HG02870 (cell line): ENCODE data around the gene ZNF76.

ENCODE experiments used
- ATAC-seq: cut with Tn5 transposase; IDR thresholded peaks from one replicate; pipeline ENCODE4 v1.9.1; 2021; ENCODE audit warnings: mild to moderate bottlenecking, moderate library complexity; ENCODE audit not compliant: unreplicated experiment

Gene ZNF76

DNA sequence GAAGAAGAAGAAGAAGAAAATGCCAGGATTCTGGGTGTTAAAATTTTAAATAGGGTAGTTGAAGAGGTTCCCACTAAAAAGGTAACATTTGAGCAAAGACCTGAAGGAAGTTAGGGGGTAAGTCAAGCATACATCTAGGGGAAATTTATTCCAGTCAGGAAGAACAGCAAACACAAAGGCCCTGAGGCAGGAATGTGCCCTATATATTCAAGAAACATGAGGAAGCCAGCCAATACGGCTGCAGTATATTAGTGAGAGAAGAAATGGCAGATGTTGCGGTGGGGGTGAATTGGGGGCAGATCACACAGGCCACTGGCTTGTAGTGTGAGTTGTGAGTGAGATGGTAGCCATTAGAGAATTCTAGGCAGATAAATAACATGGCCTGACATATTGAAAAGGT is 6.0 kb downstream of the ZNF76 start:
- ATAC-seq, result no peak

GRCh38 chr6:35267446-35267845 is 7.9 kb downstream of the ZNF76 start:
- ATAC-seq, result no peak

- no peak for ATAC-seq
Measured at GRCh38 chr6:35267897-35268296, 8.4 kb downstream of the ZNF76 start.

DNA sequence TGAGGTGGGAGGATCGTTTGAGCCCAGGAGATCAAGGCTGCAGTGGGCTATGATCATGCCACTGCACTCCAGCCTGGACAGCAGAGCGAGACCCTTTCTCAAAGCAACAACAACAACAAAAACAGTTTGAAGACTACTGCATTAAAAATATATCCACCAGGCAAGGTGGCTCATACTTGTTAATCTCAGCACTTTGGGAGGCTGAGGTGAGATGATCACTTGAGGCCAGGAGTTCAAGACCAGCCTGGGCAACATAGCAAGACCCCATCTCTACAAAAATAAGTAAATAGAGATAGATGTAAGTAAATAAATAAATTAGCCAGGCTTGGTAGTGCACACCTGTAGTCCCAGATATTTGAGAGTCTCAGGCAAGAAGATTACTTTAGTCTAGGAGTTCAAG is 12.5 kb downstream of the ZNF76 start:
- ATAC-seq, result no peak

DNA sequence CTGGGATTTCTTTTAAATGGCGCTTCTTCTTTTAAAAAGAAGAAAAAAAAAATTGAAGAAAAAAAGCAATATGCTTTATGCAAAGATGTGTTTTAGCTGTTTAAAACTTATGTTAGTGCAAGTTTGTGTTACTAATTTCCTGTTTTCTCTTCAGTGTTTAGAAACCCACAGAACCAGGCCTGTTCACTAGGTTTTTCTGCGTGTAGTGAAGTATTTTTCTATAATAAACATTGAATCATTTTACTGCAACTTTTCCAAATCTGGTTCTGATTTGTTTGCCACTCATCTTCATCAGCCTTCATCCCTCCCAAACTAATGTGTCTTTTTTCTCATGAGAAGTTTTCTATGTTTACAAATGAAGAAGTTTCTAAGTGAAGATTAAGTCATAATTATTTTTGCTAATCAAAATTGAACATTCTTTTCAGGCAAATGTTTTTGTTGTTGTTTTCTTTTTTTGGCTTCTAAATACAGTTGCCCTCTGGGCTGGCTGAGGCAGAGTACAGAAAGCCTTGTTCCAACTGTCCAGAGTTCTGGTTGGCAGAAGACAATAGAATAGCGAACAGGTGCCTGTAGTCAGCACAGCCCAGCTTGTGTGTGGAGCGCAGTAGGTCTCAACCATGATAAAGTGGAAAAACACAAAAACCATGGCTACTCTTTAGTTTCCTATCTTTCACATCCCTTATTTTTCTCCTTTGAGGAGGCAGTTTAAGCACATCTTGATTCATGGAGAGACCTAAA is 14.5 kb downstream of the ZNF76 start:
- ATAC-seq, result no peak

GRCh38 chr6:35275744-35276260 is 16.3 kb downstream of the ZNF76 start:
- ATAC-seq, result no peak

GRCh38 chr6:35278708-35279107 is 19.2 kb downstream of the ZNF76 start:
- ATAC-seq, result no peak

- no peak for ATAC-seq
Measured at GRCh38 chr6:35280903-35281302, 21.4 kb downstream of the ZNF76 start.

DNA sequence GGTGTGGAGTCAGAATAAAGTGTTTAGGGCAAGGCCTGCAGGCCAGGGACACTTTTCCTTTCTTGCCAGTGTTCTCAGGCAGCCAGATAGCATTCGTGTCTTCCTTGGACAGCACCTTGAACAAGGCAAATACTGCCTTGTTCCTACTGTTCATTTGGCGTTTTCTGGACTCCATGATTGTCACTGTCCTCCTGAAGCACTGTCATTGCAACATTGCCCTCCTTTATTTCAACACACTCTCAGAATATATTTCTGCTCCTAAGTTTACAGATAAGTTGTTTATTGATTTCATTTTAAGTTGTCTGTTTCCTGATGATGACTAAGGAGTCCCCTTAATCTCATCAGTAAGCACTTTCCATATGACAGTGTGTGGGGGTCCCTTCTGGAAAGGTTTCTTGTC is 22.9 kb downstream of the ZNF76 start:
- ATAC-seq, result no peak

GRCh38 chr6:35283361-35283760 is 23.8 kb downstream of the ZNF76 start:
- no peak for ATAC-seq

DNA sequence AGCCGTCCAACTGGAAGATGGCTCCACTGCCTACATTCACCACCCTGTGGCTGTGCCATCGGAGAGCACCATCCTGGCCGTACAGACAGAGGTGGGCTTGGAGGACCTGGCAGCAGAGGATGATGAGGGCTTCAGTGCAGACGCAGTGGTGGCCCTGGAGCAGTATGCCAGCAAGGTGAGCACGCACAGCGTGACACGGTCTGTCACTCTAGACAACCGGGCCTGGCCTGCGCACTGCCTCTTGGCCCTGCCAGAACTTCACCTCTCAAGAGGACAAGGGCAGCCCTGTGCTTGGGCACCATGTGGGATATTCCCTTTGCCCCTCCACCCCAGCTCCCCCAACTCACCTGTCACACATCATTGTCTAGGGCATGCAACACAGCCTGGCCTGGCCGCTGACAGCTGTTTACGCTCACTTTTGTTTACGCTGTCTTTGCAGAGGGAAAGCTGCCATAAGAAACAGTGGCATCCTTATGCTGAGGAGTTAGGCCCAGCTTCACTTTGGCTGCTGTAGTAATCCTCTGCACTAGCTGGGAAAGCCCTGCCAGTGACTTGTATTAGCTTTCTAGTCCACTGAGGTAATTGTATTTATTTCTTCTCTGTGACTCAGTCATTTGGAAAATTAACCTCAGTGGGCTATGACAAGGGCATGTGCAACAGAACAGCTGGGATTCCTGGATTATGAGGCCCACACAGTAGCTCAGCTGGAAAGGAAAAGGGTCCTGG is 28.3 kb downstream of the ZNF76 start:
- ATAC-seq, result no peak

DNA sequence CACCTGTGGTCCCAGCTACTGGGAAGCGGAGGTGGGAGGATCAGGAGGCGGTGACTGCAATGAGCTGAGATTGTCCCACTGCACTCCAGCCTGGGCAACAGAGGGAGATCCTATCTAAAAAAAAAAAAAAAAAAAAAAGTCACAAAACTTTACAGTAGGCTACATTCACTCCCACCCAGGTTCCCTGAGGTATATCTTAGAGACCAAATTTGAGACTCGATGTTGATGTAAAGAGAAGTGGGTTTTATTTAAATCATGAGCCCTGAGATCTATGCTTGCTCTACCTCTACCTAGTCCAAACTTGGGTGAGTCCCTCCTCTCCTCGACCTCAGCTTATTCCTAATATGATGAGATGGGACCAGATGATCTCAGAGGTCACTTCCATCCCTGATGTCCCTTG is 29.3 kb downstream of the ZNF76 start:
- no peak for ATAC-seq

- no peak for ATAC-seq
Measured at GRCh38 chr6:35291491-35291890, 32.0 kb downstream of the ZNF76 start.

DNA sequence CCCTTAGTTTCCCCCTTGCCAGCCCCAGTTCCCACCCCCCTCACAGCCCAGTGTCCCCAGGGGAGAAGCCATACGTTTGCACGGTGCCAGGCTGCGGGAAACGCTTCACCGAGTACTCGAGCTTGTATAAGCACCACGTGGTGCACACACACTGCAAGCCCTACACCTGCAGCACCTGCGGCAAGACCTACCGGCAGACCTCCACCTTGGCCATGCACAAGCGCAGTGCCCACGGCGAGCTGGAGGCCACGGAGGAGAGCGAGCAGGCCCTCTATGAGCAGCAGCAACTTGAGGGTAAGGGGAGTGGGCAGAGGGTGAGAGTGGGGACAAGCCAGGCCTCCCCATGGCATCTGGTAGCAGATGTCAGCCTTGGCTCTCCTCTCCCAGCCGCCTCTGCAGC is 33.0 kb downstream of the ZNF76 start:
- ATAC-seq, result no peak

DNA sequence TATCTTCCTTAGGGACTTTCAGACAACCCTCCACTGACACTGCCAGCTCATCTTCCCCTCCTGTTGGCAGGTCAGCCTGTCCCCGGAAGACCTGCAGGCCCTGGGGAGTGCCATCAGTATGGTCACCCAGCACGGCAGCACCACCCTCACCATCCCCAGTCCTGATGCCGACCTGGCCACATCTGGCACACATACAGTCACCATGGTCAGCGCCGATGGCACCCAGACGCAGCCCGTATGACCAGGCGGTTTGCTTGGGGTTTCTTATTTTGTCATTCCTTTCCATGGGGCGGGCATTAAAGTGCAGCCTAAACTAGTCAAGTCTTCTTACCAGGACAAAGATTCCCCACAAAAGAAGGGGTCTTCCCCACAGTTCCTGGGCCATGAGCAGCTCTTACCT is 34.1 kb downstream of the ZNF76 start:
- no peak for ATAC-seq

DNA sequence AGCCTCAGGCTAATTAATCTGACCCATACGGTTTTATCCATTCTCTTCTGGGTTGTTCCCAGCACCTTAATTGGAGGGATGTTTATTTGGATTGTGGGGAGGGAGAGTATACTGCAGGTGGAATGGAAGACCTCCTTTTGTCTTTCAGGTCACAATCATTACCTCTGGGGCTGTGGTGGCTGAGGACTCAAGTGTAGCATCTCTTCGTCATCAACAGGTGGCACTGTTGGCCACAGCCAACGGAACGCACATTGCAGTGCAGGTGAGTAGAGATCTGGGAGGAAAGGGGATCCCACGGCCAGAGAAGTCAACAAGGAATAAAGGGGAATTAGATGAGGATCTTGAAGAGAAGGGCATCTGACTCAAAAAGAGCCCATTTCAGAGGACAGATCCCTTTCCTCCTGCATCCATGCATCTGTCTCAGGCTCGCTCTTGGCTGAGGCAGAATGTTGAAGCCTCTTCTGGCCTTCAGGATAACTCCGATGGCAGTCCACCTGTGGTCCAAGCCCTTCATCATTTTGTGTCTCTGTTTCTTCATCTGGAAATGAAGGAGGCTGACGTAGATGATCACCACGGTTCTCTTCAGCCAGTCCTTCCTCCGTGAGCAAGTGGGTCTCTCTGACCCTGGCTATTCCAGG is 34.9 kb downstream of the ZNF76 start:
- no peak for ATAC-seq

DNA sequence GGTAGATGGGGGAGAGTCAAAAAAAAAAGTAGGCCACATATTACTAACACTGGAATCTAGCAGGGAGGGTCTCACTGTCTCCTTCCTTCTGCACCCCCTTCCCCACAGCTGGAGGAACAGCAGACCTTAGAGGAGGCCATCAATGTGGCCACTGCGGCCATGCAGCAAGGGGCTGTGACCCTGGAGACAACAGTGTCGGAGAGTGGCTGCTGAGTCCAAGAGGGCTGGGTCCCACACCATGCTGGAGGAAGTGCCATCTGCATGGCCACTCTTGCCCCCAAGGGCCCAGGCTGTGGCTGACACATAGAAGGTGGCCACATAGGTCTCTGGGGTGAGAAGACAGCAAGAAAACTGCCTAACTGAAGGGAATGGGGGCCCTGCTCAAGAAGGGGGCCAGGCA is 35.5 kb downstream of the ZNF76 start:
- no peak for ATAC-seq

- no peak for ATAC-seq
Measured at GRCh38 chr6:35295521-35296315, 36.2 kb downstream of the ZNF76 start.

GRCh38 chr6:35296931-35297600 is 37.5 kb downstream of the ZNF76 start:
- no peak for ATAC-seq
